ENCODE data around the gene CCDC183. TPM values are rescaled to one million over a fixed set of nuclear protein-coding genes. Genes with fewer than 3 reads are reported as not detected.

The CCDC183 gene
- total and polyA plus RNA-seq, 10 of the 15 experiments (the other 5 are each of a cell fraction or from before 2014, with no cell fraction given) = 0.04 to 1.2 (median 0.55) TPM; not detected in 5

DNA sequence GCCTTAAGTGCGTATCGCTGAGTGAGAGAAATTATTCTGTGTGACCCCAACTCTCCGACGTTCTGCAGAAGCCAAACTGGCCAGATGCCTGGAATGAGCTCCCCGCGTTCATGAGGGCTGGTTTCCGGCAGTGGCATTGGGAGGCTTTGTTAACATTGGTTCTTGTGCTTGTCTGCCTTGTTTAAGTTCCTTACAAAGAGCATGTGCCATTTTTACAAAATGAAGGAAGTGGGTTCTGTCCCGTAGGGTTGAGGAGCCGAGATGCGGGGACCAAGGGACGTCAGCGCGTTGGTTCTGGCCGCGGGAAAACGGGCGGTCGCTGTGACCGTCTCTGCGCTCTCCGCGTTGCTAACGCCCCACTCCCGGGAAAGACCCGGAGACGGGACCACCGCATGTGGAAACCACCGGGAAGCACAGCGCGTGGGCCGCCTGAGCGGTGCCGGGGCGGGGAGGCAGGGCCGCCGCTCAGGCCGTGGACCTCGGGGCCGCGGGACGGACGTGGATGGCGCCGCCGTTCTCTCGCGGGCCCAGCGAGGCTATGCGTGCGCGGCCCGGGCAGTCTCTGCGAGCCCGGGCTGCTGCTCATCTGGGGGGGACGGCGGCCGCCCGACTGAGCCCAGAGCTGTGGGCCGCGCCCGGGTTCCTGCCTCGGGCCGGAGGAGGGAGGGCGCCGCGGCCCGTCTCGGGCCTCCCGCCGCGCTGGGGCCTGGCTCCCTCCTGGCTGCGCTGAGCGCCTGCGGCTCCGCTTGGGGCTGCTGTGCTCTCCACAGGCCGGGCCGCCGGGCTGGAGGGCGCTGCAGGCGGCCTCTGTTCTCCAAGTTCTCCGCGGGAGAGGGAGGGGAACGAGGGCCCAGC, 25.1 kb downstream of the CCDC183 start (continued):
- TF ChIP-seq, protein P1, sequence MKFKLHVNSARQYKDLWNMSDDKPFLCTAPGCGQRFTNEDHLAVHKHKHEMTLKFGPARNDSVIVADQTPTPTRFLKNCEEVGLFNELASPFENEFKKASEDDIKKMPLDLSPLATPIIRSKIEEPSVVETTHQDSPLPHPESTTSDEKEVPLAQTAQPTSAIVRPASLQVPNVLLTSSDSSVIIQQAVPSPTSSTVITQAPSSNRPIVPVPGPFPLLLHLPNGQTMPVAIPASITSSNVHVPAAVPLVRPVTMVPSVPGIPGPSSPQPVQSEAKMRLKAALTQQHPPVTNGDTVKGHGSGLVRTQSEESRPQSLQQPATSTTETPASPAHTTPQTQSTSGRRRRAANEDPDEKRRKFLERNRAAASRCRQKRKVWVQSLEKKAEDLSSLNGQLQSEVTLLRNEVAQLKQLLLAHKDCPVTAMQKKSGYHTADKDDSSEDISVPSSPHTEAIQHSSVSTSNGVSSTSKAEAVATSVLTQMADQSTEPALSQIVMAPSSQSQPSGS (IDR thresholded peaks at IDR 0.05; ENCODE audit: low read length) = no peak
- TF ChIP-seq, protein P2, sequence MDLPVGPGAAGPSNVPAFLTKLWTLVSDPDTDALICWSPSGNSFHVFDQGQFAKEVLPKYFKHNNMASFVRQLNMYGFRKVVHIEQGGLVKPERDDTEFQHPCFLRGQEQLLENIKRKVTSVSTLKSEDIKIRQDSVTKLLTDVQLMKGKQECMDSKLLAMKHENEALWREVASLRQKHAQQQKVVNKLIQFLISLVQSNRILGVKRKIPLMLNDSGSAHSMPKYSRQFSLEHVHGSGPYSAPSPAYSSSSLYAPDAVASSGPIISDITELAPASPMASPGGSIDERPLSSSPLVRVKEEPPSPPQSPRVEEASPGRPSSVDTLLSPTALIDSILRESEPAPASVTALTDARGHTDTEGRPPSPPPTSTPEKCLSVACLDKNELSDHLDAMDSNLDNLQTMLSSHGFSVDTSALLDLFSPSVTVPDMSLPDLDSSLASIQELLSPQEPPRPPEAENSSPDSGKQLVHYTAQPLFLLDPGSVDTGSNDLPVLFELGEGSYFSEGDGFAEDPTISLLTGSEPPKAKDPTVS (IDR thresholded peaks at IDR 0.05; ENCODE audit: low read depth, low read length) = no peak
- no peak for TF ChIP-seq POU2F2 (IDR thresholded peaks at IDR 0.05; ENCODE audit: borderline replicate concordance, low read depth, low read length)
- TF ChIP-seq WRNIP1 (IDR thresholded peaks at IDR 0.05; ENCODE audit: borderline replicate concordance, low read depth, low read length) = no peak
- TF ChIP-seq BRCA1 (IDR thresholded peaks at IDR 0.05; ENCODE audit: low read depth, low read length) = no peak
- TF ChIP-seq RB1 (IDR thresholded peaks at IDR 0.05; ENCODE audit: borderline replicate concordance) = no peak

DNA sequence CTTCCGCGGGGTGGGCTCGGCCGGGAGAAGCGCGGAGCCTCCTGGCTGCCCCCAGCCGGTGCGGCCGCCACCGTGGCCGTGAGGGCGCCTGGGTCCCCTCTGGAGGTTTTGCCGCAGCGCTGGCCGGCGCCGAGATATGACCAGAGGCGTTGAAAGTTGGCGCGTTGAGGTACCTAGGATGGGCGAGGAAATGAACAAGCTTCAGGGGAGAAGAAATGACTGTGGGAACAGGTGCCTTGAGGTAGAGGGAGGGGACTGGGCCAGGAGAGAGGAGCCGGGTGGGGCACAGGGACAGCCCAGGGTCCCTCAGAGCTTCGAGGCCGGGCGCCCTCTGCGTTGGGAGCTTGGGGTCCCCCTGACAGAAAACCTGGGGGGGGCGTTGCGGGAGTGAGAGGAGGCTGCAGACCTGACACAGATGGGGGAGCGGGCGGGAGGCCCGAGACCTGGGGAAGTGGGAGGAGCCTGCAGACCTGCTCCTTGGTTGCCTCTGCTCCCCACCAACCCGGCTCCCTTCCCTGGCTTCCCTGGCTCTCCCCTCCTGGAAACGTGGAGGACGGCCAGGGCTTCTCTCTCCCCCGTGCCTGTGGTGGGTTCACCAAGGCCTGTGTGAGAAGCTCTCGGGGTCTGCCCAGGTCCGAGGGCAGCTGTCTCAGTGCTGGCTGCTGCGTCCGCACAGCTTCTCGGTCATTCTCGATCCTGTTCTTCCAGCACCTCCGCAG, 25.8 kb downstream of the CCDC183 start:
- RAD21 ChIA-PET (ENCODE audit: unreplicated experiment) = no interaction called here
- Histone ChIP-seq H2AFZ (ENCODE audit: control insufficient read depth, low read depth, low read length) (no peak overlapping the region), H3K27ac (ENCODE audit: control insufficient read depth, insufficient read depth) (no peak overlapping the region), H3K27me3 (replicated peaks in 1 of 2; ENCODE audit: control insufficient read depth in 2 of 2, insufficient read depth in 2 of 2, low read length in 1 of 2) (no peaks in the 10 kb centered on the region), H3K4me2 (ENCODE audit: control insufficient read depth, insufficient read depth) (no peak overlapping the region), H3K4me1 (ENCODE audit: control insufficient read depth, insufficient read depth, low read length) (no peaks in the 10 kb centered on the region), H3K79me2 (ENCODE audit: control insufficient read depth, insufficient read depth, low read length) (no peaks in the 10 kb centered on the region), H3K36me3 (ENCODE audit: control insufficient read depth in 2 of 2, insufficient read depth in 2 of 2, low read length in 1 of 2) (peaks cover 3 to 9% of the 10 kb centered on the region in 2 experiments; a peak in 3 of 4 replicates), H3K9me3 (replicated peaks; ENCODE audit: control insufficient read depth, insufficient read depth, low read length) (no peaks in the 10 kb centered on the region), H3K4me3 (no peak overlapping the region), H4K20me1 (ENCODE audit: control insufficient read depth, insufficient read depth) (no peaks in the 10 kb centered on the region), H3K9ac (ENCODE audit: control insufficient read depth, insufficient read depth, low read length) (no peak overlapping the region)
- ATAC-seq (no peak), DNase-seq (ENCODE audit: low read depth, low spot score) (no peak), FAIRE-seq (no peak)
- in situ Hi-C loops (cut with MboI) = no loop called here
- 92% methylated on average over 33 of the region's 42 CpGs for WGBS (ENCODE audit: insufficient coverage, insufficient replicate concordance, low lambda C conversion rate, missing lambda C conversion rate)
- SMC1A ChIA-PET (ENCODE audit: uncharacterized antibody, unreplicated experiment) = no interaction called here
- BruUV-seq (replicated peaks) = no TSS peak
- intact Hi-C loops (cut with micrococcal nuclease; ENCODE audit: unreplicated experiment) = no loop called here
- CTCF ChIA-PET = interaction anchor here (1.2 kb wide), 1 partner anchor 21 kb away, joined by 3 read pairs; the partner anchor contains the start of gene AJM1
- POLR2A ChIA-PET = interaction anchor here (0.6 kb wide), 1 partner anchor 12 kb away, joined by 3 read pairs; no protein-coding TSS in a partner anchor
- TF ChIP-seq TARDBP (IDR thresholded peaks at IDR 0.05; ENCODE audit: borderline replicate concordance) = no peak
- no peak for TF ChIP-seq ZNF384 (IDR thresholded peaks at IDR 0.05; ENCODE audit: borderline replicate concordance, low read depth, low read length)
- TF ChIP-seq, protein P3, sequence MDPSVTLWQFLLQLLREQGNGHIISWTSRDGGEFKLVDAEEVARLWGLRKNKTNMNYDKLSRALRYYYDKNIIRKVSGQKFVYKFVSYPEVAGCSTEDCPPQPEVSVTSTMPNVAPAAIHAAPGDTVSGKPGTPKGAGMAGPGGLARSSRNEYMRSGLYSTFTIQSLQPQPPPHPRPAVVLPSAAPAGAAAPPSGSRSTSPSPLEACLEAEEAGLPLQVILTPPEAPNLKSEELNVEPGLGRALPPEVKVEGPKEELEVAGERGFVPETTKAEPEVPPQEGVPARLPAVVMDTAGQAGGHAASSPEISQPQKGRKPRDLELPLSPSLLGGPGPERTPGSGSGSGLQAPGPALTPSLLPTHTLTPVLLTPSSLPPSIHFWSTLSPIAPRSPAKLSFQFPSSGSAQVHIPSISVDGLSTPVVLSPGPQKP (IDR thresholded peaks at IDR 0.05; ENCODE audit: low read depth, low read length) = no peak
- no peak for TF ChIP-seq HDAC2 (IDR thresholded peaks at IDR 0.05)
- TF ChIP-seq KDM1A (IDR thresholded peaks at IDR 0.05; ENCODE audit: borderline replicate concordance) = no peak
- no peak for TF ChIP-seq NFYB (IDR thresholded peaks at IDR 0.05; ENCODE audit: insufficient read depth, low read depth, low read length)
- no peak for TF ChIP-seq CREB1 (IDR thresholded peaks at IDR 0.05; ENCODE audit: low read depth)
- TF ChIP-seq, protein P4, sequence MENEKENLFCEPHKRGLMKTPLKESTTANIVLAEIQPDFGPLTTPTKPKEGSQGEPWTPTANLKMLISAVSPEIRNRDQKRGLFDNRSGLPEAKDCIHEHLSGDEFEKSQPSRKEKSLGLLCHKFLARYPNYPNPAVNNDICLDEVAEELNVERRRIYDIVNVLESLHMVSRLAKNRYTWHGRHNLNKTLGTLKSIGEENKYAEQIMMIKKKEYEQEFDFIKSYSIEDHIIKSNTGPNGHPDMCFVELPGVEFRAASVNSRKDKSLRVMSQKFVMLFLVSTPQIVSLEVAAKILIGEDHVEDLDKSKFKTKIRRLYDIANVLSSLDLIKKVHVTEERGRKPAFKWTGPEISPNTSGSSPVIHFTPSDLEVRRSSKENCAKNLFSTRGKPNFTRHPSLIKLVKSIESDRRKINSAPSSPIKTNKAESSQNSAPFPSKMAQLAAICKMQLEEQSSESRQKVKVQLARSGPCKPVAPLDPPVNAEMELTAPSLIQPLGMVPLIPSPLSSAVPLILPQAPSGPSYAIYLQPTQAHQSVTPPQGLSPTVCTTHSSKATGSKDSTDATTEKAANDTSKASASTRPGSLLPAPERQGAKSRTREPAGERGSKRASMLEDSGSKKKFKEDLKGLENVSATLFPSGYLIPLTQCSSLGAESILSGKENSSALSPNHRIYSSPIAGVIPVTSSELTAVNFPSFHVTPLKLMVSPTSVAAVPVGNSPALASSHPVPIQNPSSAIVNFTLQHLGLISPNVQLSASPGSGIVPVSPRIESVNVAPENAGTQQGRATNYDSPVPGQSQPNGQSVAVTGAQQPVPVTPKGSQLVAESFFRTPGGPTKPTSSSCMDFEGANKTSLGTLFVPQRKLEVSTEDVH (IDR thresholded peaks at IDR 0.05; ENCODE audit: low read depth, partially characterized antibody) = no peak
